Kidney (tissue), 14 donors: ENCODE measurements around the gene TIGAR. TPM values are rescaled to one million over a fixed set of nuclear protein-coding genes. Genes with fewer than 3 reads are reported as not detected.

Source experiments
- DNase-seq, 5 donors: peaks; one replicate each; pipeline ENCODE4 v3.0.0-alpha.2; 2013 to 2020
- FAIRE-seq: peaks from 2 replicates; lab custom pipeline; 2012; peaks lifted over from hg19 to GRCh38; lab: Jason Lieb, UNC
- H3K27ac ChIP-seq, 2 donors: one replicate each; pipeline ENCODE4 v1.7.0; 2013; ENCODE audit warnings: low read depth in 2 of 2, low read length in 2 of 2, inconsistent platforms in 1 of 2
- H3K27me3 ChIP-seq: one replicate; pipeline ENCODE4 v1.7.1; 2013; ENCODE audit warnings: low read length, inconsistent platforms; ENCODE audit not compliant: control insufficient read depth, insufficient read depth
- H3K36me3 ChIP-seq, 3 donors: one replicate each; pipeline versions ENCODE4 v1.7.0 to v1.7.1; 2013; ENCODE audit warnings: low read length in 3 of 3, control low read depth in 1 of 3, inconsistent platforms in 1 of 3; ENCODE audit not compliant: insufficient read depth in 3 of 3, control insufficient read depth in 2 of 3
- H3K4me1 ChIP-seq, 3 donors: one replicate each; pipeline versions ENCODE4 v1.7.0 to v1.7.1; 2013; ENCODE audit warnings: low read length in 3 of 3, inconsistent platforms in 1 of 3, low read depth in 1 of 3; ENCODE audit not compliant: control insufficient read depth in 2 of 3, insufficient read depth in 2 of 3
- H3K4me3 ChIP-seq, 3 donors: one replicate each; pipeline versions ENCODE4 v1.7.0 to v1.8.1; 2013; ENCODE audit warnings: low read length in 3 of 3, control low read depth in 1 of 3, inconsistent platforms in 1 of 3
- H3K9ac ChIP-seq, 3 donors: one replicate each; pipeline versions ENCODE4 v1.7.0 to v1.7.1; 2013; ENCODE audit warnings: low read length in 3 of 3, control low read depth in 1 of 3, inconsistent platforms in 1 of 3
- H3K9me3 ChIP-seq, 3 donors: one replicate each; pipeline versions ENCODE4 v1.7.0 to v1.7.1; 2013; ENCODE audit warnings: low read length in 3 of 3, control low read depth in 1 of 3, inconsistent platforms in 1 of 3; ENCODE audit not compliant: control insufficient read depth in 2 of 3, insufficient read depth in 1 of 3
- CTCF ChIP-seq: IDR thresholded peaks from 3 replicates; pipeline ENCODE4 v1.5.1; 2012; ENCODE audit warnings: mild to moderate bottlenecking, moderate library complexity, borderline replicate concordance; ENCODE audit not compliant: insufficient read depth; ENCODE audit errors: extremely low read depth
- intact Hi-C: fragments of 100-400 bp; cut with DNase I; formaldehyde crosslinking; loops from one replicate; pipeline ENCODE4 v1.11.1; 2022
- polyA plus RNA-seq: library from polyadenylated mRNA; stranded (reverse); fragments of 350-450 nt; fragmentation: Illumina TruSeq; extraction: RNeasy Lipid Tissue Mini Kit (QIAGEN cat#74804); gene quantifications from one replicate; pipeline ENCODE4 v1.2.3, GENCODE V29; 2014; ENCODE audit warnings: low read depth, low replicate concordance; ENCODE audit not compliant: insufficient read depth
- total RNA-seq: library from RNA; stranded (reverse); fragmentation: NEBNext Ultra II Directional; extraction: Animal tissue kit (Norgen Biotek cat#: 25700); gene quantifications from one replicate; pipeline ENCODE4 v1.2.1, GENCODE V29; 2021
- donor health status: control.
- donor health status: control.
- donor health status: control.
- donor health status: control.
- donor health status: control.
- donor health status: DM: yes; HTN: yes; CAD: no.
- donor health status: Normal renal cell carcinoma (clear cell type).

TIGAR gene
- total and polyA plus RNA-seq, 2 donors from 2014 or later, result 3.6 to 11.8 TPM

GRCh38 chr12:4331842-4332241 lies 10.8 kb downstream of the TIGAR start:
- no peak for DNase-seq
- Histone ChIP-seq H3K4me3 (no peak overlapping the region), H3K9ac (no peak overlapping the region), H3K9me3 (no peaks in the 10 kb centered on the region), H3K36me3 (no peaks in the 10 kb centered on the region), H3K27ac (no peak overlapping the region), H3K4me1 (no peaks in the 10 kb centered on the region), H3K27me3 (no peaks in the 10 kb centered on the region)
- TF ChIP-seq CTCF, result no peak
- intact Hi-C loops, result no loop called here
- no peak for FAIRE-seq

- no peak for TF ChIP-seq CTCF
- Histone ChIP-seq H3K4me3 (no peak overlapping the region), H3K27ac (no peak overlapping the region), H3K36me3 (no peaks in the 10 kb centered on the region), H3K9me3 (no peaks in the 10 kb centered on the region), H3K4me1 (no peaks in the 10 kb centered on the region), H3K9ac (no peak overlapping the region), H3K27me3 (no peaks in the 10 kb centered on the region)
- DNase-seq (no peak), FAIRE-seq (no peak)
- intact Hi-C loops, result no loop called here
Measured at GRCh38 chr12:4346931-4347330, 25.9 kb downstream of the TIGAR start.

GRCh38 chr12:4353785-4354208 lies 32.8 kb downstream of the TIGAR start:
- Histone ChIP-seq H3K9ac (no peak overlapping the region), H3K27ac (no peak overlapping the region), H3K36me3 (peaks cover 0 to 10% (median 0%) of the 10 kb centered on the region in 3 donors), H3K9me3 (no peaks in the 10 kb centered on the region), H3K4me3 (no peak overlapping the region), H3K4me1 (no peaks in the 10 kb centered on the region), H3K27me3 (no peaks in the 10 kb centered on the region)
- intact Hi-C loops, result no loop called here
- peak; percentile 18 for TF ChIP-seq CTCF
- DNase-seq, result peak in 2 of 5 donors; percentile 11 to 22
- no peak for FAIRE-seq
